ENCODE data around the gene PSME3. TPM values are rescaled to one million over a fixed set of nuclear protein-coding genes. Genes with fewer than 3 reads are reported as not detected.

Gene PSME3
- total and polyA plus RNA-seq, 9 of the 15 experiments (the other 6 are each of a cell fraction or from before 2014, with no cell fraction given): 31.2 to 275 (median 141) TPM

GRCh38 chr17:42832934-42833766, at the start of gene PSME3 (continued):
- no peak for TF ChIP-seq WHSC1 (IDR thresholded peaks at IDR 0.05; ENCODE audit: low read length)
- peak in 2 of 3 experiments; percentile 18 to 27 for TF ChIP-seq YY1 (IDR thresholded peaks at IDR 0.05; ENCODE audit: borderline replicate concordance in 1 of 3, control insufficient read depth in 1 of 3, extremely low read depth in 1 of 3, insufficient read depth in 3 of 3, insufficient read length in 1 of 3, insufficient replicate concordance in 2 of 3, low read depth in 1 of 3, low read length in 2 of 3)
- peak; percentile 87 for TF ChIP-seq FOXP1 (CRISPR knock-in tag; IDR thresholded peaks at IDR 0.05)

GRCh38 chr17:42783791-42784138, 49.4 kb upstream of the PSME3 start:
- POLR2A ChIA-PET: interaction anchor here (1.5 to 5.2 kb wide), 2 partner anchors 10 to 12 kb away, joined by 4 to 47 read pairs; partner anchors contain the start of genes CNTD1, COA3 and VPS25
- no peak overlapping the region for H2AFZ ChIP-seq (ENCODE audit: low read depth, low read length)
- no peaks in the 10 kb centered on the region for H4K20me1 ChIP-seq (replicated peaks; ENCODE audit: control insufficient read depth, insufficient read depth, low read length)
- no TSS peak for BruUV-seq (replicated peaks)
- in situ Hi-C loops (cut with MboI): no loop called here
- ATAC-seq (no peak), FAIRE-seq (no peak), DNase-seq (ENCODE audit: extremely low read depth in 1 of 4, low spot score in 3 of 4) (no peak)
- H3K9me1 ChIP-seq (ENCODE audit: control insufficient read depth, insufficient read depth, low read length): no peaks in the 10 kb centered on the region
- H3K79me2 ChIP-seq (ENCODE audit: control insufficient read depth, insufficient read depth, low read length): peaks cover 33% of the 10 kb centered on the region
- H3K4me2 ChIP-seq (ENCODE audit: insufficient read depth, low read length): no peak overlapping the region
- H3K4me1 ChIP-seq (replicated peaks in 1 of 2; ENCODE audit: control insufficient read depth in 2 of 2, insufficient read depth in 2 of 2, low read length in 2 of 2): peaks cover 23 to 74% of the 10 kb centered on the region in 2 experiments; a peak in 4 of 5 replicates
- no peak overlapping the region for H3K9ac ChIP-seq (ENCODE audit: insufficient read depth in 1 of 2, low read depth in 2 of 2, low read length in 2 of 2)
- intact Hi-C loops (cut with micrococcal nuclease): no loop called here
- CTCF ChIA-PET (ENCODE audit: low intra/inter-chr PET ratio): no interaction called here
- no peak overlapping the region for H3K4me3 ChIP-seq
- H3K27ac ChIP-seq (ENCODE audit: extremely low read depth, low read depth, low read length): no peak overlapping the region
- no peaks in the 10 kb centered on the region for H3K9me3 ChIP-seq (replicated peaks; ENCODE audit: control insufficient read depth, insufficient read depth, low read depth, low read length)
- WGBS (ENCODE audit: insufficient coverage, low coverage, missing lambda C conversion rate): 98% methylated on average over 15 of the region's 22 CpGs
- H3K36me3 ChIP-seq (ENCODE audit: control insufficient read depth, insufficient read depth, low read length): peaks cover 73% of the 10 kb centered on the region
- no peaks in the 10 kb centered on the region for H3K27me3 ChIP-seq (ENCODE audit: control insufficient read depth in 2 of 2, insufficient read depth in 2 of 2, low read length in 2 of 2)
- TF ChIP-seq RBM14 (IDR thresholded peaks at IDR 0.05; ENCODE audit: borderline replicate concordance, insufficient read depth, low read depth, low read length) (no peak), ZNF445 (CRISPR knock-in tag; IDR thresholded peaks at IDR 0.05; ENCODE audit: low read depth) (no peak), CSDE1 (IDR thresholded peaks at IDR 0.05) (no peak), NFIX (CRISPR knock-in tag; IDR thresholded peaks at IDR 0.05; ENCODE audit: low read depth) (no peak), ZNF57 (CRISPR knock-in tag; IDR thresholded peaks at IDR 0.05) (no peak), E2F8 (IDR thresholded peaks at IDR 0.05; ENCODE audit: low read depth, partially characterized antibody) (no peak), ZC3H4 (CRISPR knock-in tag; IDR thresholded peaks at IDR 0.05; ENCODE audit: borderline replicate concordance) (no peak), E2F5 (CRISPR knock-in tag; IDR thresholded peaks at IDR 0.05) (no peak), RBM17 (IDR thresholded peaks at IDR 0.05; ENCODE audit: borderline replicate concordance, low read depth, low read length) (no peak), ZNF77 (CRISPR knock-in tag; IDR thresholded peaks at IDR 0.05) (no peak), IFI16 (CRISPR knock-in tag; IDR thresholded peaks at IDR 0.05) (no peak), PML (IDR thresholded peaks at IDR 0.05; ENCODE audit: low read length) (no peak), JUND (IDR thresholded peaks at IDR 0.05; ENCODE audit: borderline replicate concordance, low read depth, low read length) (no peak), JUND (tag; IDR thresholded peaks at IDR 0.05; ENCODE audit: borderline replicate concordance, low read depth, low read length) (no peak), MBD2 (IDR thresholded peaks at IDR 0.05; ENCODE audit: borderline replicate concordance, low read depth) (no peak)

All from K562 (cell line).